GM19035 (cell line): ENCODE results near the gene CD2BP2.

Experiments
- ATAC-seq: cut with Tn5 transposase; IDR thresholded peaks from one replicate; pipeline ENCODE4 v1.9.1; 2021; ENCODE audit not compliant: unreplicated experiment

CD2BP2 gene

DNA sequence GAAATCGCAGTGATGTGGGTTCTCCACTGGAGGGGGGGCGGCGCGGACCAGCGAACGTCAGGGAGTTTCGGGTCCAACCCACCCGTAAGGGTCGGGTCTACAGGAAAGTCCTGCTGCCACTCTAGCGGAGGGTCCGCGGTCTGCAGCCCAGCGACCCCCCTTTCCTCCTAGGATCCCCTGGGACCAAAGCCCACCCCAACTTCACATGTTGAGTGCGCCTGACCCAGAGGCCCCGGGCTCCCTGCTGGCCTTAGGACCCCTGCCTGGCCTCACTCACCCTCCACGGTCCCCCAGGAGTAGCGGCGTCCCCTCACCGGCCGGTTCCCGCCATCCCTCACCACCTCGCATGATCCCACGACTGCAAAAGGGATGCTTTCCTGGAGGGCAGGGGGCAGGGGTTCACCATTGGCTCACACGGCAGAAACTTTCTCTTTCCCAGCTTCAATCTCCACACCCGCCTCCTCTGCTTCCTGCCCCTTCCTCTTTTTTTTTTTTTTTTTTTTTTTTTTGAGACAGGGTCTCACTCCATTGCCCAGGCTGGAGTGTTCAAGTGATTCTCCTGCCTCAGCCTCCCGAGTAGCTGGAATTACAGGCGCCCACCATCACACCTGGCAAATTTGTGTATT, 24.2 kb upstream of the CD2BP2 start:
- no peak for ATAC-seq

DNA sequence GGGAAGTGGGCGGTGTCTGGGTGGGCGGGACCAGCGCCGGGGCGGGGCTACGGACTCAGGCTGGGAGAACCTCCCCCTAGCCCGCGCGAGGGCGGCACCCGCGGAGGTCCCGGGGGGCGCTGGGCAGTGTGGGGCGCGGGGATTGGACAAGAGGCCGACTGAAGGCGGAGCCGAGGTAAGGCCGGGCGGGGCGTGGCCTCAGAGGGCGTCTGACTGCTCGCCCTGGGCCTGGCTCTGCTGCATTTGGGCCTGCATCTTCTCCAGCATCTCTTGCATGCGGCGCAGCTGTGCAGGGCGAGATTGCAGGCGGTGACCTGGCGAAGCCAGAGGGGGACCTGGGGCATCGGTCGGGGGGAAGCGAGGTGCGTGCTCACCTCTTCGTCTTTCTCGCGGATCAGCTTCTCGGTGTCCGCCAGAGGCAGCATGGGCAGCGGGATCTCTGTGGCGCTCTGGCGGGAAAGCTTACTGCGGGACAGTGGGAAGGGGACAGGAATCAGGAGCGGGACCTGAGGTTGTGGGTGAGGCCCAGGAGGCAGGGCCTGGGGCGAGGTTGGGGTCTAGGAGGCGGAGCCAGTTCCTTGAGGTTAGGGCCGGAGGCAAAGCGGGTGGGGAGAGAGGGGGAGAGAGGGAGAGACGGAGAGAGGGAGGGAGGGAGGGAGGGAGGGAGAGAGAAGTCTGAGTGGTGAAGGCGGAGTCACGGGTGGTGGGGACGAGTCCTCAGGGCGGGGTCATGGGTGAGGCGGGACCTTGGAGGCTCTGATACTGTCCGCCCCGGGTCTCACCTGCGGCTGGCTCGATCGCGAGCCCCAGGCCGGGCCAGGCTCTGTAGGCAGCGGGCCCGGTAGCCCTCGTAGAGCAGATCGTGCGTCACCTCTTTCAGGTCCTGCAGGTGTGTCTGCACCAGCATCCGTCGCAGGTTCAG, 23.4 kb upstream of the CD2BP2 start:
- peak; percentile 89 for ATAC-seq

DNA sequence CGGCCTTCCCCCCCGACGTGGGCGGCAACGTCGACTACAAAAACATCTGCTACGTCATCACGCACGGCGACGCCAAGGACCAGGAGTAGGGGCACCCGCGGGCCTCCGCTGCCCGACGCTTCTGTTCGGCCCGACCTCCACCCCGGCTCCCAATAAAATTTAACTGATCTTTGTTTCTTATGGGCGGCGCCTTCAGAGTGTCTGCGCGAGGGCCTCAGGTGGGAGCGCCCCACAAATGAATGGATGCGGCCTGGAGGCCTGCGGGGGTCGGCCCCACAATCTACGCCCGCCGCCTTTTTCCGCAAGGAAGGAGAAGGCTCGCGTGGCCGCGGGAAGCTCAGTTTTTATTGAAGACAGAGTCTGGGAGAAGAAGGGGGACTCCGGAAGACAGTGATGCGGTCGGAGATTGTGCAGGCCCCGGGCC, 22.7 kb upstream of the CD2BP2 start:
- peak; percentile 43 for ATAC-seq

DNA sequence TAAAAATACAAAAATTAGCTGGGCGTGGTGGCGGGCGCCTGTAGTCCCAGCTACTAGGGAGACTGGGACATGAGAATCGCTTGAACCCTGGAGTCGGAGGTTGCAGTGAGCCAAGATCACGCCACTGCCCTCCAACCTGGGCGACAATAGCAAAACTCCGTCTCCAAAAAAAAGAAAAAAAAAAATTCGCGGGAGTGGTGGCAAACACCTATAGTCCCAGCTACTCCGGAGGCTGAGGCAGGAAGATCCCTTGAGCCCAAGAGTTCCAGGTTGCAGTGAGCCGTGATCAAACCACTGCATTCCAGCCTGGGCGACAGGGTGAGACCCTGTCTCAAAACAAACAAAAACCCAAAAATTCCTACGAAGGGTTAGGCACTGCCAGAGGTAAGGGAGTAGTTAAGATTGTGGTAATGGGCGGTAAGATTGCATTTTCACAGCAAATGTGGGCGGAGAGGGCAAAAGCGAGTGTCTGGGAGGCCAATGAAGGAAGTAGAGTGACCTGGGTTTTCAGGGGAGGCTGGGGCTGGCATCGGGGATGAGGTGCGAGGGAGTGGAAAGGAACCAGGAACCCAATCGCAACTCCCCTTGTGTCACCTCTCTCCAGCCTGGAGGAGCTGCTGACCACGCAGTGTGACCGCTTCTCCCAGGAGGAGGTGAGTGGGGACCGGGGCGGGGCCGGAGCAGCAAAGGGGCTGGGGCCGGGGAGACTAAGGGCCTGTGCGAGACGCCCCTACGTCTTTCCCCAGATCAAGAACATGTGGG, 22.1 kb upstream of the CD2BP2 start:
- peak; percentile 1 for ATAC-seq

DNA sequence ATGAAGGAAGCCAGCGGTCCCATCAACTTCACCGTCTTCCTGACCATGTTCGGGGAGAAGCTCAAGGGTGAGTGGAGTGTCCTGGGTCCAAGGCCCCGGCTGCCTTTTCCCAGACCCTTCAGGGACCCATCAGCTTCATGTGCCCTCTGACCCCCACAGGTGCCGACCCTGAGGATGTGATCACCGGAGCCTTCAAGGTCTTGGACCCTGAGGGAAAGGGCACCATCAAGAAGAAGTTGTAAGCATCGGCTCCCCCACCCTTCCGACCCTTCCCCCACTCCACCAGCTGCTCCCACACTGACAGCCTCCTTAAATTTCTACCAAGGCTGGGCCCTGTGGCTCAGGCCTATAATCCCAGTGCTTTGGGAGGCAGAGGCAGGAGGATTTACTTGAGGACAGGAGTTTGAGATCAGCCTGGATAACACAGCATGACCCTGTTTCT, 21.4 kb upstream of the CD2BP2 start:
- no peak for ATAC-seq

DNA sequence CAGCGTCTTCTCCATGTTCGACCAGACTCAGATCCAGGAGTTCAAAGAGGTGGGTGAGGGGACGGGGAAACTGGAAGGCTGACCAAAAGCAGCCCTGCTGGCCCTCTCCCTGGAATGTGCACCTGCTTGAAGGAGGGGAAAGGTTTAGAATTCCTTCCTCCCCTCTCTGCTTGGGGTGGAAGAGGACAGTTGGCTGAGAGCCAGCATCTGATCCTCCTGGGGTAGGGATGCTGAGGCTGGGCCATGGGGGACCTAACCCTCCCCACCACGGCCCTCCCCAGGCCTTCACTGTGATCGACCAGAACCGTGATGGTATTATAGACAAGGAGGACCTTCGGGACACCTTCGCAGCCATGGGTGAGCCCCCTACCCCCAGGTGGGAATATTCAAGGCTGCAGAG, 20.8 kb upstream of the CD2BP2 start:
- ATAC-seq, result no peak

DNA sequence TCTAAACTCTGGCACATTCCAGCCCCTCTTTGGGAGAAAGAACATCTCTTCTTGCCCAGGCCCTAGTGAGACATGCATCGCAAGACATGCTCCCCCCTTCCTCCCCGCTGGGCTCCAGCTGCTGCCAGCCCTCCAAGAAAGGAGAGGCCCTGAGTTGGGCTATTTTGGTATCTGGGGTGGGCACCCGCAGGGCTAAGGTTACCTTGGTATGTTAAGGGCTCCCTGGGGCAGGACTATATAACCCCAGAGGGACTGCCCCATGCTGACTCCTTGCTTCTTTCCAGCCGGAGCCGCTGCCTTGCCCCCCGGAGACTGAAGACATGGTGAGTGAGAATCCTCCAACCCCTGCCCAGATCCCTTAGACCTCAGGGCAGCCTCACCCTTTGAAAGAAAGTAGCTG, 19.4 kb upstream of the CD2BP2 start, which contains the start of gene MYL11:
MYL11 (plus strand) TSS at position 265 of the 400 bp plus-strand sequence; CDS start at position 321, 56 bp downstream.
- ATAC-seq, result no peak

DNA sequence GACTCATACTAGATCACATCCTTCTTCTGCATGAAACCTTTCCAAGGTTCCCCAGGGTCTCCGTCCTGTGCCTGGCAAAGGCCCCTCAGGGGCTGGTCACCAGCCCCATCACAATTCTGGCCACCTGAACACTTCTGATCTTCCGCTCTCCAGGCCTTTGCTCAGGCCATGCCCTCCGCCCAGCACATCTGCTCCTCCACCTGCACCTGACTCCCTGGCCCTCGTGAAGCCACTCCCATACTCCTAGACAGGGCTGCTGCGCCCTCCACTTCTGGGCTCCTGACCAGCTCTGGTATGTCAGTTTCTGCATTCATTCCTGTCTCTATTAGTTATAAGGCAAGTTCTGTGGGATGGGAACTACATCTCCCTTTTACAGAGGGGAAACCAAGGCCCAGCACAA, 17.6 kb upstream of the CD2BP2 start:
- no peak for ATAC-seq

DNA sequence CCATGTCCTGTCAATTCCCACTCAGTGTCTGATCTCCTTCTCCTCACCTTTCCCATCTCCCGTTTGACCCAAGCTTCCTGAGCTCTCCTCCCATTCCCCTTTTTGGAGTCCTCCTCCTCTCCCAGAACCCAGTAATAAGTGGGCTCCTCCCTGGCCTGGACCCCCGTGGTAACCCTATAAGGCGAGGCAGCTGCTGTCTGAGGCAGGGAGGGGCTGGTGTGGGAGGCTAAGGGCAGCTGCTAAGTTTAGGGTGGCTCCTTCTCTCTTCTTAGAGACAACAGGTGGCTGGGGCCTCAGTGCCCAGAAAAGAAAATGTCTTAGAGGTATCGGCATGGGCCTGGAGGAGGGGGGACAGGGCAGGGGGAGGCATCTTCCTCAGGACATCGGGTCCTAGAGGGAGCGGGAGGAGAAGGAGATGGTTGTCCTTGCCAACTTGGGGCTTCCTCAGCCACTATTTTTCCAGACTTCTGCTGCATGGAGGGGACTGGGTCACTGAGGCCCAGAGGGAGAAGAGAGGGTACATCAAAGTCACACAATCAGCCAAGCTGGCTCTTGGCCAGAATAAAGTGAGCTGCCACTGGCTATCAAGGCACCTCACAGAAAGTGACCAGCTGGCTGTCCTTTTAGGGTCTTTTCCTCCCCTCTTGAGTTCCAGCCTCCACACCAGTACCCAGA, 17.1 kb upstream of the CD2BP2 start:
- ATAC-seq, result no peak

DNA sequence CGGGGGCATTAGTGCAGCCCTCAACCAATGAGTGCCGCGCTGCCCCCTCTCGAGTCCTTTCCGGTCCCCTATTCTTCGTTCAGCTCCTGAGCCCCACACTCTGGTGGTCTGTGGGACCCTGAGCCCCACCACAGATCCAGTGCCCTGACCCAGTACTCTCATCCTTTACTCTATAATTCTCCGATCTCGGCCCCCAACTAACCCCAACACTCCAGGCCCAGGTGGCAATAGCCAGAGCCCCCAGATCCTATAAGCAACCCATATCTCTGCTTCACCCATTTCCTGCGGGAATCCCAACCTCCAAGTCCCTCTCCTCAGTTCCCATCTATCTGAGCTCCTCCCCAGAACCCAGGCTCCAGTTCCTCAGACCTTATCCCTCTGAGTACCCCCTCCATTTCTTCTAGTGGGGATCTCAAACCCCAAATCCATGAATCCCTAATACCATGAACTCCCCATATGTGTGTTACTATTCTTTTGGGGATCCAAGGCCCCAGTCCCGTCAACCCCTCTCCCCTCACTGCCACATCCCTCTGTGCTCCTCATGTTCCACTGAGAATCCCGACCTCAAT, 16.2 kb upstream of the CD2BP2 start:
- no peak for ATAC-seq

DNA sequence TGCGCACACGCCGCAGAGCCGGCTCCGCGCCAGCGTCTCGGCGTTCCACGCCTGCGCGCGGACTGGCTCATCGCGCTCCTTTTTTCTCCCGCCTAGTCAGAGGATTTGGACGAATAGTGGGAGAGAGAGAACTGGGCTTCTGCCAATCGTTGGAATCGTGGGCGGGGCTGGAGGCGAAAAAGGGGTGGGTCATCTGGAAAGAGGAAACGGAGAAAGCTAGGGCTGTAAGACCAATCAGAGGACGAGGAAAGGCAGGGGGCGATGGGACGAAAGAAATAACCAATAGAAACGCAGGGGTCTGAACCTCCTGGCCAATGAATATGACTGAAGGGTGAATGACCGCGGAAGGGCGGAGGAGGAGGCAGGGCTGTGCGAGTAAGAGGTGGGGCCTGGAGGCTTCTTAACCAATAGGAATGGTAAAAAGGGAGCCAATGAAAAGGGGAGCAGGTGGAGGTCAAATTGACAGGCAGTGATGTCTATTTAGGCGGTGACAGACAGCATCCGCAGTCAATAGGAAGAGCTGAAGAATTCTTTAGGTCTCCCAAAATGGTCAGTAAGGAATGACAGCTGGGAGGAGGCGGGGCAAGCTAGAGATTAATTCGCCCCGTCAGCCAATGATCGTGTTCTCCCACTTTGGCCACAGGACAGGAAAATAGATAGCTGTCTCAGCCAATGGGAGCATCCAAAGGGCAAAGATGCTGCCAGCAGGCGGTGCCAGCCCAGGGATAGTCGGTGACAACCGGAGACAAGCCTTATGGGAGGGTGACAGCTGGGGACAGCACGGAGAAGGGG, 15.5 kb upstream of the CD2BP2 start, which contains the start of gene TBC1D10B:
TBC1D10B (minus strand) TSS at position 39 of the 792 bp plus-strand sequence. CDS start 311 bp downstream, outside the sequence.
- peak; percentile 82 for ATAC-seq

DNA sequence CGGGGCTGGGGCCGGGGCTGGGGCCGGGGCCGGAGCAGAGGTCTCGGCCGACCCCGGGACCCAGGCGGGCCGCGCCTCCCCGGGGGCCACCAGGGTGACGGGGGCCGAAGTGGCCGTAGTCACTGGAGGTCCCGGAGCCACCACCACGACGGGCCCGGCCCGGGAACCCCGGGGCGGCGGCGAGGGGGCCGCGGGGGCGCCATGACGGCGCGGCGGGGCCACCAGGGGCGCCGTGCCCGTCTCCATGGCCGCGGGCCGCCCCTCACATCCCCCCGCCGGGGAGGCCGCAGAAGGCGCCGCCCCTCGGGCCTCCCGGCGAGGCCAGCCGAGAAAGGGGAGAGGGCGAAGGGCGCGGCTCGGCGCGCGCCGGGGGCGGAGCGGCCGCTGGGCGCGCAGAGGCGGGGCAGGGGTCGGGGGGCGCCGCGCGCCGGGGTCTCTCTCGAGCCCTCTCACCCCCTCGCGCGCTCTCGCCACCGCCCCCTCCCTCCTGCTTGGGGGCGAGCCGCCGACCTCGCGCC, 14.9 kb upstream of the CD2BP2 start:
- peak; percentile 4 for ATAC-seq

DNA sequence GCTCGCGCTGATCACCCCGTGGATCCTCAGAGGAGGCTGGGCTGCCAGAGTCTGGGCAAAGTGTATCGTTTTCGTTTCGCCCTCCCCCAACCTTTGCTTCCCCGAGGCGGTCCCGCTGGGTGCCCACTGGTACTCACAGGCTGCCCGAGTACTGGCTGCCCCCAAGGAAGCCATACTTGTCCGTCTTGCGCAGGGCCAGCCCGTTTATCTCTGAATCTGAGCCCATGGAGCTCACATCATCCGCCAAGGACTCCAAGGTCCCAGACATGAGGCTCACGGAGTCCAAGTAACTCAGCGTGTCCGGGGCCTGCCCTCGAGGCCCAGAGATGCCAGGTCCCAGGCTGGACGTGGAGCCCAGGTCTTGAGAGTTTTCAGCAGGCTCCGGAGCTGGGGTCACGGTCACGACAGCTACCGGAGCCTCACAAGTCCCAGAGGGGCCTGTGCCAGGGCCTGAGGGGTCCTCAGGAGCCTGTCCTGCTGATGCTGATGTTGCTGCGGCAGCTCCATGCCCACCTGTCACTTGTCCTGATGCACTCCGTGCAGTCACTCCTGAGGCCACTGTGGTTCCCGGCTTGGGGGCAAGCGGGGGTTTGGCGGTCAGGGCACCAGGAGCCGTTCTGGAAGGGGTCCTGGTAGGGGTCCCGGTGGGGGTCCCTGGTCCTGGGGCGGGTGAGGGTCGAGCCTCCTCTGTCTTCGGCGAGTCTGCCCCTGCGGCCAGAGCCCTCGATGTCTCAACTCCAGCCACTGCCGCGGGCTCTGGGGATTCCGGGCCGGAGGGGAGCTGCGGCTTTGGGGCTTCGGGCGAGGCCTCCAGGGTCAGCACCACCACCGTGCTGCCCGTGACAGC, 14.2 kb upstream of the CD2BP2 start:
- ATAC-seq, result no peak

DNA sequence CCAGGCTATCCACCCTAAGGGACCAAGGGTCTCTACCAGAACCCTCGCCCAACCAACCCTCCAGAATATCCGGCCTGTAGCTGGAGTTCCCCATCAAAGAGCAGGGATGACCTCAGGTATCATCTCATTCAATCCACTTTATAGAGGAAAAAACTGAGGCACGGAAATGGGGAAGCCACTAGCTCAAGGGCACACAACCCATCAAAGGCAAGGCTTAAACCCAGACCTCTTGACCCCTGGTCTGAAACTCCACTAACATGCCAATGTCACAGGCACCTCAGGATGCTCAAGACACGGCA, 13.6 kb upstream of the CD2BP2 start:
- ATAC-seq, result no peak

DNA sequence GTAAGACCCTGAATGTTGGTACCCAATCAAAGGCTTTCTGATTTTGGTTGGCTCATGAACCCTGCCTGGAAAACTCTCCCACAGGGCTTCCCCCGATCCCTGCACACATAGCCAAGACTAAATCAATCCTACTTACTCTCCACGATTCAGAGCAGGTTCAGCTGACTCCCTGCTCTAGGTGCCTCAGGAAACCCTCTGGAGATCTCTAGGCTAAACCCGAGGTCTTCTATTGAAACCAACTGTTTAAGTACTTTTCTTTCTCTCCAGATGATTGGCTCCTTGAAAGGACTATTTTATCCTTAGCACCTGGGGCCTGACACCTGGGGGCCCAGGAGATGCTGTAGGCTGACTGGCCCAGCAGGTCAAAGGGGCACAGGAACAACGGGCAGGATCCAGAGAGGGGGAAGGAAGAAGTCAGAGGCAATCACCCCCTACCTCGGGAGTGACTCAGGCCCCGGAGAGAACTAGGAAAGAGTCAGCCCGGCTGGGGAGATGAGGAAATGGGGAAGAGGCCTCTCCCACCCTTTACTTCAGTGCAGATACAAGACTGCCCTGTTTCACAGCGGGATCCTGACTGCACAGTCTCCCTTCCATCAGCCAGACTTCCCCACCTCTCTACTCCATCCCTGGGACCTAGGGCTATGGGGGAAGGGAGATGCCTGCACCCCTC, 13.1 kb upstream of the CD2BP2 start:
- ATAC-seq, result no peak

DNA sequence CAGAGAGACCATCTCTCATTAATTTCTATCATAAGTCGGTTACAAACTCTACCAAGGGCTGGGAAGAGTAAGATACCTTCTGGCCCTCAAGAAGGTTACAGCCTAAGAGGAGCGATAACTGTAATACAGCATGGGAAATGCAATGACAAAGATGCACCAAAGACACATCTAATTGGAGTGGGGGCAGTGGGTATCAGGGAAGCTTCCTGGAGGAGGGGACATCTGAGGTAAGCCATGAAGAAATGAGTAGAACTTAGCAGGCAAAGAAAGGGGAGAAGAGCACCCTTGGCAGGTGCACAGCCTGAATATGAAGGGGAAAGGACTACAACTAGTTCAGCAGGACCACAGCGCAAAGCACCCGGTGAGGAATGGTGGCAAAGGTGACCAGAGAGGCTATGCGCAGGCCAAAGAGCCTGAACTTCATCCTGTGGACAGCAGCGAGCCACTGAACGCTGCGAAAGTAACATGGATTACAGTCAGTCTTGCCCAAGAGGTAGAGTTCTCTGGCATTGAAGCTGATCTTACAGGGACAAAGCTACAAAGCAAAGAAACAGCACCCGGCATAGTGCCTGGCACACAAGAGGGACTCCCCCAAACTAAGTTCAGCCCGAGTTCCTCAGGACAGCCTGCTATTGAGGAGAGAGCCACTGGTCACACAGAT, 12.4 kb upstream of the CD2BP2 start:
- no peak for ATAC-seq

DNA sequence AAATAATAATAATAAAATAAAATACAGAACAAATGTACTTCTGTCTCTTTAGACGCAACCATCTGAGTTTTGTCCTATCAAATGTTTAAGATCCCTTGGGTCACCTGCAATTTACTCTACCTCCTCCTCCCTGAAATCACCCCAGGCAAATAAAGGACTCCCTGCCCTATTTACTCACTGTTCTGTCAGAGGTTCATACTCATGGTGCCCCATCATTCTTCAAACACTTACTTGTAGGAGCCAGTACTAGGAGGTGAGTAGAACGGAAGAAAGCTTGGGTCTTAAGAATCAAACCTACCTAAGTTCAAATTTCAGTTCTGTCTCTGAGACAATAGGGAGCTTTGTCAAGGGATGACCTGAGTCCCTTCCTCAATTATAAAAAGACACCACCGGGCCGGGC, 11.4 kb upstream of the CD2BP2 start:
- no peak for ATAC-seq

DNA sequence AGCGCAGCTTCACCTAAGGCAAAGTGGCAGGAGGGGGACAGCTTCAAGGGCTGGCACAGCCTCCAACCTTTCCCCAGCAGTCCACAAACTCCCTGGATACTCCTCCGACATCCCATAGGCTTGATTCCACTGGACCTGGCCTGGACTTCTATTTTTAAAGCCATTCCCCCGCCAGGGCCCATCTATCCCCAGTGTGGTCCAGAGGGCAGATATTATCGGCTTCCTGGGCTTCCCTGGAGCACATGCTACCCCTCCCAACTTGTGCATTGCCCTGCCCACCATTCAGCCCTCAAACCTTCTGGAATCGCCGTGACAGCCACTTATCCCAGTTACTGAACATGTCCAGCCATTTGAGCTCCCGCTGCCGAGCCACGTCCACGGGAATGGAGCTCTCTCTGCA, 10.1 kb upstream of the CD2BP2 start:
- no peak for ATAC-seq
